ENCODE data around the gene ARID1B. TPM values are rescaled to one million over a fixed set of nuclear protein-coding genes. Genes with fewer than 3 reads are reported as not detected.

The ARID1B gene
- total and polyA plus RNA-seq, 9 of the 15 experiments (the other 6 are each of a cell fraction or from before 2014, with no cell fraction given), result 12.5 to 50.5 (median 25.8) TPM

DNA sequence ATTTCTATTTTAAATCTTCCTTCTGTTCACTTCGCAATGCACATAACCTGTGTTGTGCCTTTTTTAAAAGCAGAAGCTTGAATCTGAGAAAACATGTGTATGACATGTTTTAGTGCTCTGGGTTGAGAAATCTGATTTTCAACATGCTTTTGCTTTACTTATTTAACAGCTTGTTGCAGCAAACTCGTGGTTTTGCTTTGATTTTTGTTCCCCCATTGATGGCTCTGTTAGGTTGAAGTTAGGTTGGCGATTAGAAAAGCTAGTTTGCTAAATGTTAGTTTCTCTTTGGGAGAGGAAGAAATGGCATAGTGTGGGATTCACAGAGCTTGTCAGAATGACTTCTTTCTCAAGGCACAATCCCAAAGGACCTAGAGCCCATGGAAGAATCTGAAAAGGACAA lies 375.4 kb downstream of the ARID1B start:
- ChIA-PET CTCF (ENCODE audit: low intra/inter-chr PET ratio) (no interaction called here), POLR2A (no interaction called here)
- TF ChIP-seq, protein P1, sequence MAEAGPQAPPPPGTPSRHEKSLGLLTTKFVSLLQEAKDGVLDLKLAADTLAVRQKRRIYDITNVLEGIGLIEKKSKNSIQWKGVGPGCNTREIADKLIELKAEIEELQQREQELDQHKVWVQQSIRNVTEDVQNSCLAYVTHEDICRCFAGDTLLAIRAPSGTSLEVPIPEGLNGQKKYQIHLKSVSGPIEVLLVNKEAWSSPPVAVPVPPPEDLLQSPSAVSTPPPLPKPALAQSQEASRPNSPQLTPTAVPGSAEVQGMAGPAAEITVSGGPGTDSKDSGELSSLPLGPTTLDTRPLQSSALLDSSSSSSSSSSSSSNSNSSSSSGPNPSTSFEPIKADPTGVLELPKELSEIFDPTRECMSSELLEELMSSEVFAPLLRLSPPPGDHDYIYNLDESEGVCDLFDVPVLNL (CRISPR knock-in tag; IDR thresholded peaks at IDR 0.05; ENCODE audit: low read depth), result no peak
- H3K9ac ChIP-seq (ENCODE audit: insufficient read depth in 1 of 2, low read depth in 2 of 2, low read length in 2 of 2), result no peak overlapping the region
- BruUV-seq (replicated peaks), result no TSS peak
- intact Hi-C loops (cut with micrococcal nuclease) (loop anchor here (10.0 kb wide), 1 partner anchor 118 kb away; no protein-coding TSS in a partner anchor), in situ Hi-C loops (cut with MboI) (no loop called here)
- no peaks in the 10 kb centered on the region for H3K9me3 ChIP-seq (replicated peaks; ENCODE audit: control insufficient read depth, insufficient read depth, low read depth, low read length)
- H3K4me2 ChIP-seq (ENCODE audit: insufficient read depth, low read length), result no peak overlapping the region
- no peaks in the 10 kb centered on the region for H3K9me1 ChIP-seq (ENCODE audit: control insufficient read depth, insufficient read depth, low read length)
- H3K27me3 ChIP-seq (ENCODE audit: control insufficient read depth in 2 of 2, insufficient read depth in 2 of 2, low read length in 2 of 2), result no peaks in the 10 kb centered on the region
- no peak for ATAC-seq
- DNase-seq (ENCODE audit: extremely low read depth in 1 of 4, low spot score in 3 of 4), result no peak
- H3K79me2 ChIP-seq (ENCODE audit: control insufficient read depth, insufficient read depth, low read length), result no peaks in the 10 kb centered on the region
- H3K27ac ChIP-seq (ENCODE audit: extremely low read depth, low read depth, low read length), result no peak overlapping the region
- 65% methylated on average over 3 of the region's 3 CpGs for WGBS (ENCODE audit: insufficient coverage, low coverage, missing lambda C conversion rate)
- peaks cover 30% of the 10 kb centered on the region; the same call in 2 of the 3 replicates for H3K36me3 ChIP-seq (ENCODE audit: control insufficient read depth, insufficient read depth, low read length)
- H4K20me1 ChIP-seq (replicated peaks; ENCODE audit: control insufficient read depth, insufficient read depth, low read length), result no peaks in the 10 kb centered on the region
- H3K4me1 ChIP-seq (replicated peaks in 1 of 2; ENCODE audit: control insufficient read depth in 2 of 2, insufficient read depth in 2 of 2, low read length in 2 of 2), result peaks cover 0 to 6% of the 10 kb centered on the region in 2 experiments; a peak in 1 of 5 replicates
- no peak overlapping the region for H3K4me3 ChIP-seq
- H2AFZ ChIP-seq (ENCODE audit: low read depth, low read length), result no peak overlapping the region
- FAIRE-seq, result no peak

DNA sequence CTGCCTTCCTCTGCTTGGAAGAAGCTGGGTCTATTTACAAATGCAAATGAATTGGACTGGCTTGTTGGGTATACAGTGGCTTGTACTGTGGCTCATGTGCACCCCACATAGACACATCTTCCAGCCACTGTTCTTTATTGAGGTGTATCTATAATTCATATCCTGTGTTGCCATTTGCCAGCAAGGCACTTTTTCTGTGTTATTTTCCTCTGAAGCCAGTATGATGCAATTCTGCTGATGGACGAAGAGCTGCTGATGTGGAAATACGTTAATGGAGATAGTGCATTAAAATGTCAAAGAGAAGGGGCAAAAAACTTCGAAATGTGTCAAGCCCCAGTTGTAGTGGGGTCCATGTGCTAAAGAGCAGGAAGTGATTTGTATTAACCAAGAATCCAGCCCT lies 378.6 kb downstream of the ARID1B start:
- Histone ChIP-seq H4K20me1 (replicated peaks; ENCODE audit: control insufficient read depth, insufficient read depth, low read length) (0 out of 2 replicates have a peak, but pooled peaks cover 5% of the 10 kb centered on the region), H3K79me2 (ENCODE audit: control insufficient read depth, insufficient read depth, low read length) (no peaks in the 10 kb centered on the region), H3K4me1 (replicated peaks in 1 of 2; ENCODE audit: control insufficient read depth in 2 of 2, insufficient read depth in 2 of 2, low read length in 2 of 2) (peaks cover 0 to 3% of the 10 kb centered on the region in 2 experiments; a peak in 1 of 5 replicates), H3K27ac (ENCODE audit: extremely low read depth, low read depth, low read length) (no peak overlapping the region), H3K27me3 (ENCODE audit: control insufficient read depth in 2 of 2, insufficient read depth in 2 of 2, low read length in 2 of 2) (no peaks in the 10 kb centered on the region), H2AFZ (ENCODE audit: low read depth, low read length) (no peak overlapping the region), H3K4me3 (no peak overlapping the region), H3K9me3 (replicated peaks; ENCODE audit: control insufficient read depth, insufficient read depth, low read depth, low read length) (no peaks in the 10 kb centered on the region), H3K36me3 (ENCODE audit: control insufficient read depth, insufficient read depth, low read length) (peaks cover 7% of the 10 kb centered on the region; the same call in 1 of the 3 replicates), H3K4me2 (ENCODE audit: insufficient read depth, low read length) (no peak overlapping the region), H3K9me1 (ENCODE audit: control insufficient read depth, insufficient read depth, low read length) (no peaks in the 10 kb centered on the region), H3K9ac (ENCODE audit: insufficient read depth in 1 of 2, low read depth in 2 of 2, low read length in 2 of 2) (no peak overlapping the region)
- POLR2A ChIA-PET, result interaction anchor here (0.6 to 1.3 kb wide), 2 partner anchors 10 kb away, joined by 3 to 4 read pairs; no protein-coding TSS in a partner anchor
- CTCF ChIA-PET (ENCODE audit: low intra/inter-chr PET ratio), result no interaction called here
- DNase-seq (ENCODE audit: extremely low read depth in 1 of 4, low spot score in 3 of 4) (no peak), FAIRE-seq (no peak), ATAC-seq (no peak)
- no TSS peak for BruUV-seq (replicated peaks)
- no peak for TF ChIP-seq SNIP1 (IDR thresholded peaks at IDR 0.05; ENCODE audit: low read depth)
- no peak for TF ChIP-seq CEBPG (CRISPR knock-in tag; IDR thresholded peaks at IDR 0.05)
- peak; percentile 60 to 80 for TF ChIP-seq CEBPG (tag; conservative IDR thresholded peaks at IDR 0.05 in 1 of 2, IDR thresholded peaks at IDR 0.05 in 1 of 2)
- TF ChIP-seq ELF2 (CRISPR knock-in tag; IDR thresholded peaks at IDR 0.05), result no peak
- TF ChIP-seq CEBPB (tag; IDR thresholded peaks at IDR 0.05), result peak; percentile 67
- TF ChIP-seq, protein P2, sequence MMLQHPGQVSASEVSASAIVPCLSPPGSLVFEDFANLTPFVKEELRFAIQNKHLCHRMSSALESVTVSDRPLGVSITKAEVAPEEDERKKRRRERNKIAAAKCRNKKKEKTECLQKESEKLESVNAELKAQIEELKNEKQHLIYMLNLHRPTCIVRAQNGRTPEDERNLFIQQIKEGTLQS (IDR thresholded peaks at IDR 0.05), result peak; percentile 69
- TF ChIP-seq, protein P2 (CRISPR knock-in tag; conservative IDR thresholded peaks at IDR 0.05), result no peak
- WGBS (ENCODE audit: insufficient coverage, low coverage, missing lambda C conversion rate), result 70% methylated on average over 3 of the region's 3 CpGs
- intact Hi-C loops (cut with micrococcal nuclease) (loop anchor here (10.0 kb wide), 1 partner anchor 121 kb away; no protein-coding TSS in a partner anchor), in situ Hi-C loops (cut with MboI) (no loop called here)
